Astrocyte of the hippocampus (primary cell): Measurements from ENCODE around the gene BRF1.
A peak's percentile ranks its signal among the peaks of the same experiment; 100 is the strongest.
"Not testable (repeated sequence)": the region's sequence is repeated elsewhere in the genome, so short reads cannot be mapped to it uniquely, and the experiment has no call there.

Source experiments
- DNase-seq: peaks from one replicate; pipeline ENCODE4 v3.0.0; 2011; ENCODE audit warnings: low read depth, low spot score

Gene BRF1

DNA sequence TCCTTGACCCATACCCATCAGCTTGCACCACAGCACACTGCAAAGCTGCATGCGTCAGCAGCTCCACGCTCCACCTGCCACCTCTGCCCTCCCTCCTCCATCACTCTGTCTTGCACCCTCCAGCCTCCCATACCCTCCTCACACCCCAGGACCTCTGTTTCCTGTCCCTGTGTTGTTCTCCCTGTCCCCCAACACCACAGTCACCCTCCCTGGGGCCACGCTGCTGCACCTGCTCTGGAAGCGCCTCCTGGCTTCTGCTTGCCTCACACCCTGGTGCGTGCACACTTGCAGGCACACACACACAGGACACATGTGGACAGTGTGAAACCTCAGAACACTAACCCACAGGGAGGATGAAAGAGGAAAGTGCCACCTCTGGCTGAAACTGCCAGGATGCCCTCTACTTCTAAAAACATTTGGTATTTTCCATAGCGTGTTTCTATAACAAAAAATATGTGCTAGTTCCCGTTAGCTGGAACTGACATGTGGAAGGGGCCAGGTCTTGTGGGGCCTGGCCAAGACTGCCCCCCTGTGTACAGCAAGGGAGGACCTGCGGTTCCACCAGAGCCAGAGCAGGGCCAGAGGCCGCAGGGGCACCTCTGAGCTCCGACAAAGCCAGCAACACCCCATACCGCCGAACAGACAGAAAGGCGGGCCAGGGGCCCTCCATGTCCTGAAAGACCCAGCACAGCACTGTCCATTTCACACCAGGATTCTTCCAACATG, 10.0 kb downstream of the BRF1 start:
- no peak for DNase-seq

GRCh38 chr14:105288936-105289335, 11.9 kb downstream of the BRF1 start:
- not testable (repeated sequence) for DNase-seq

DNA sequence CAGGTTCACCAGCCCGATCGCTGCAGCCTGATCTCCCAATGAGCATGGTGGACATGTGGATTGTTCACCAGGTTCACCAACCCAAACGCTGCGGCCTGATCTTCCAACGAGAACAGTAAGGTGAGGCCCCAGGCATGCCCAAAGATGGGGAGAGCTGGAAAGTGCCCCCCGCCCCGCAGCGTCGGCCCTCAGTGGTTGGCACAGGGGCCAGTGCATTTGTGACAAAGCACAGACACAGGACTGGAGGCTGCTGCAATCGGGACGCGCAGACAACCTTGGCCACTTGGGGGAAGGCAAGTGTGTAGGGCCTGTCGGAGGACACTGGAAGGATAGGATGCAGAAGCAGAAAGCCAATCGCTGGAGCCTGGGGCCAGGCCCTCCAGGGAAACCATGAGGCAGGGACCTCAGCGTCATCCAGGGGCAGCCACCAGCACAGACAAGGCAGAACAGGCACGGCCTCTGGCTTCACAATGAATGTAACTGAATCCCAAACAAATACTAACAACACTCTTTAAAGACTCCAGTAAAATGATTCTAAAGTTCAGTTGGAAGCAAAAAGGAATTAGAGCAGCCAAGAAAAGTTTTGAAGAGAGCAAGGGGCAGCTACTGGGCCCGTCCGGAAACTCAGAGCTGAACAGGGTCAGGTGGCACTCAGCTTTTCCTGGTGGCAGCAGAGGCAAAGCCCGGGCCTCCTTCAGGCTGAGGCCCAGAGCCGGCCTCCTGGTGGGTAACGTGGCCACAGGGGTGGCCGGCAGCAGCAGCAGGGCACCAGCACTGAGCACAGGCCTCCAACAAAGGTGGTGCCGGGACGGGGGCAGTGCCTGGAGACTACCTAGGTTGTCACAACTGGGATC, 13.3 kb downstream of the BRF1 start:
- DNase-seq: no peak

GRCh38 chr14:105286759-105287144, 14.0 kb downstream of the BRF1 start:
- DNase-seq: no peak

DNA sequence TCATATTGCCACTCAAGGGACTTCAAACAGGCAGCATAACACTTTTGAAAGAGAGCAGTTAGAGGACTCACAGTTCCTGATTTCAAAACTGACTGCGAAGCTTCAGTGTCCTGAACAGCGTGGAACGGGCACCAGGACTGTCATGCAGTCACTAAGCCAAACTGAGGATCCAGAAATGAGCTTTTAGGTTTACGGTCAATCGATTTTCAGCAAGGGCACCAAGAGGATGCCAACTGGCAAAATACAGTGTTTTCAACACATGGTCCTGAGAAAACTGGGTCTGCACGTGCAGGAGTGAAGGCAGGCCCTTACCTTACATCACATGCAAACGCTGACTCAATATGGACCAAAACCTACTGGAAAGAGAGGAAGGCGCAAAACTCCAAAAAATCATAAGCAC, 15.6 kb downstream of the BRF1 start:
- no peak for DNase-seq

DNA sequence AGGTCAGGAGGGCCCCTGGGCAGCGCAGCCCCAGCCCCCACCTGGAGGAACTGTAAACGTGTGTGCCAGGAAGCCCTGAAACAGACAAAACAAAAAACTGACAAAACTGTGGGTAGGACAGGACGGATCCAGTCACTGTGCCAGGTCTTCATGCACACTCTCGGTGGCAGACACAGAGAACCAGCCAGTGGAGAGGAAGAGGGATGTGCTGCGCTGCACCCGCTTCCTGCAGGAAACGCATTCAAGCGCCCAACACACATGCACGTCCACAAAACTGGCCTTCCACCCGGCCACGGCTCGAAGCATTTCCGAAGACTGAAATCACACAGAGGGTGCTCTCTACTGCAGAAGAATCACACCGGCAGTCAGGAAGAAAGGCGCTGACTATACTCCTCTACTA, 16.9 kb downstream of the BRF1 start:
- DNase-seq: no peak

DNA sequence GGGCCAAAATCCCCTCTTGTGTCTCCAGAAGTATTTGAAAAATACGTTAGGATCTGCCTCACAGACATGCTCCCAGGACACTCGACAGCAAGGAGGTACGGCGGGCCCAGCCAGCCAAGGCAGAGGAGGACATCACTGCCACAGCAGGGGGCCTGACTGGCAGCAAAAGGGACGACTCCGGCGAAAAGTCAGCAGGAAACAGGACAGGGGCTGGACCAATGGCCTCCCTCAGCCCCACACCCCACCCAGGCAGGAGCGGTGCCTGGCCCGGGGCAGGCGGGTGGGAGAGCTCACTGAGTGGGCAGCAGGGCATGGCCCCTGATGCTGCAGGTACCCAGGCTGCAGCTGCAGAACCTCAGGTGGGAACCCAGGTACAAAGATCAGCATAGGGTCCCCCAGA, 17.8 kb downstream of the BRF1 start:
- DNase-seq: no peak

GRCh38 chr14:105282098-105282725, 18.6 kb downstream of the BRF1 start:
- no peak for DNase-seq

GRCh38 chr14:105281371-105282097, 19.3 kb downstream of the BRF1 start:
- peak; percentile 81 for DNase-seq

- DNase-seq: no peak
Observed at GRCh38 chr14:105280525-105280924, 20.3 kb downstream of the BRF1 start.

- DNase-seq: no peak
Observed at GRCh38 chr14:105279642-105280361, 21.0 kb downstream of the BRF1 start.

DNA sequence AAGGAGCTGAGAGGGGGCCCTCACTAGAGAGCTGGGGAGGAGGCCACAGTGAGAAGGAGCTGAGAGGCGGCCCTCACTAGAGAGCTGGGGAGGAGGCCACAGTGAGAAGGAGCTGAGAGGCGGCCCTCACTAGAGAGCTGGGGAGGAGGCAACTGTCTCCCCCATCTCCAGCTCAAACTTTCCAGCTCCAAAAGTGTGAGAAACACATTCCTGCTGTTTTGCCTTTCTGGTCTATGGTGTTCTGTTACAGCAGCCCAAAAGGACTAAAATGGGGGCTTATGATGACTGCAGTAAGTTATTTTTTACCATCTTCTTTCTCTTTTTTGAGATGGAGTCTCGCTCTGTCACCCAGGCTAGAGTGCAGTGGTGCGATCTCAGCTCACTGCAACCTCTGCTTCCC, 23.4 kb downstream of the BRF1 start:
- DNase-seq: not testable (repeated sequence)

DNA sequence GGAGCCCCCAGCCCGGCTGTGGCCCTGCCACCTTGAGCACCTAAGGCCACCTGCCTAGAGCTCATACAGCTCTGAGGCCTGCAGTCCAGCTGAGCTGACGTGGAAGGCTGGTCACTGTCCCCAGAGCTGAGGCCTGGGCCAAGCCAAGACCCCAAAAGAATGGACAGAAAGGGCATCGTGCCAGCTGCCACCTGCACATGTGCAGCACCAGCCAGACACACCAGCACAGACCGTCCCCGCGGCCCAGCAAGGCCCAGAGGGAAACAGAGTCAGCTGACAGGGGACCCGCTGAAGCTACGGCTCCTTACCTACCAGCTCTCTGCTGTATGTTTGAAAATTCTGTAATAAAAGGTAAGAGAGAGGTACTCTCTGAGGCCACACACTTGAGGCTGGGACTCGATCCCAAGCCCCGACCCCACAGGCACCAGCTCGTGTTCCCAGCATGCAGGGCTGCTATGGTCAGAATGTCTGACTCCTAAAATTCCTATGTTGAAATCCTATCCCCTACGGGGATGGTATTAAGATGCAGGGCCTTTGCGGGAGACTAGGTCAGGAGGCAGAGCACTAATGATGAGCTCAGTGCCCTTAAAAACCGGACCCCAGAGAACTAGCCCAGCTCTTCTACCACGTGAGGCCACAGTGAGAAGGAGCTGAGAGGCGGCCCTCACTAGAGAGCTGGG, 25.4 kb downstream of the BRF1 start:
- peak; percentile 44 for DNase-seq

- DNase-seq: no peak
Observed at GRCh38 chr14:105274637-105275036, 26.2 kb downstream of the BRF1 start.

GRCh38 chr14:105273062-105273461, 27.7 kb downstream of the BRF1 start:
- no peak for DNase-seq

- DNase-seq: no peak
Observed at GRCh38 chr14:105272623-105273022, 28.2 kb downstream of the BRF1 start.

DNA sequence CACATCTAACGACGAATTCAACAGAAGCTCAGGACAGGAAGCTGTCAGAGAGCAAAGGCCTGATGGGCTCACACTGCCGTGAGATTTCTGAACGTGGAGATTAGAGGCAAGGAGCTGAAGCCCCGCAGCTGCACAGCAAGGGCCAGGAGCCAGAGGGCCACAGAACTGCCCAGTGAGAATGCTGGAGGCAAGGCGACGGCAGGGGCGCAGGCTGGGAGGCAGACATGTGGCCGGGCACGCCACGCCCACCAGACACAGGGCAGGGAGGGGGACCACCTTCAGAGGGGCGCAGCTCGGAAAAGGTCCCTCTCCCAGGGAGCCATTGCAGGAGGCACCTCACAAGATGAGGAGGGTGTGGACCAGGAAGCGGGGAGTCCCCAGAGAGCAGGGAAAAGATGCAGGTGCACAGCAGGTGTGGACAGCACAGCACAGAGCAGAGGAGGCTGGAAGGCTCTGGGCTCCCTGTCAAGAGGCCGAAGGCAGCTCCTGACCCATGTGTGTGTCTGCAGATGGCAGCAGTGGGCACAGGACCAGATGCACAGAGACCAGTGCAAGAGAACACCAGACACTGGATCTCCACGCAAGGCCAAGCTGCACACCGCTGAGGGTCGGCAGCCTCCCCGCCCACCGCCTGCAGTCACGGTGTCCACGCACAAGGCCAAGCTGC, 29.4 kb downstream of the BRF1 start:
- no peak for DNase-seq

DNA sequence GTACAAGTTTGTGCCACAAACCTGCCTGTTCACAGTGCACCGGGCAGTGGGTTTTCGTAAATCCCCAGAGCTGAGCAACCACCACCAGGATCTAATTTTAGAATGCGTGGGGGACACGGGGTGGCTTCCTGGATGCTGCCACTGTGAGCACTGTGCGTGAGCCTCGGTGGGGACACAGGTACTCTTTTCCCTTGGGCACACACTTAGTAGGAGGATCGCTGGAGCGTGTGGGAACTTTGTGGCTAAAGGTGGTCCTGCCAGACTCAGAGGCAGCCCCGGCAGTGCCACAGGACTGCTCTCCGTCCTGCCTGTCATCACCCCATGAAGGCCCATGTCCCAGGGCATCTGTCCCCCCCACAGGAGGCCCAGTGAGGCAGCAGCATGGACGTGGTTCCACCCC, 31.4 kb downstream of the BRF1 start:
- DNase-seq: no peak

DNA sequence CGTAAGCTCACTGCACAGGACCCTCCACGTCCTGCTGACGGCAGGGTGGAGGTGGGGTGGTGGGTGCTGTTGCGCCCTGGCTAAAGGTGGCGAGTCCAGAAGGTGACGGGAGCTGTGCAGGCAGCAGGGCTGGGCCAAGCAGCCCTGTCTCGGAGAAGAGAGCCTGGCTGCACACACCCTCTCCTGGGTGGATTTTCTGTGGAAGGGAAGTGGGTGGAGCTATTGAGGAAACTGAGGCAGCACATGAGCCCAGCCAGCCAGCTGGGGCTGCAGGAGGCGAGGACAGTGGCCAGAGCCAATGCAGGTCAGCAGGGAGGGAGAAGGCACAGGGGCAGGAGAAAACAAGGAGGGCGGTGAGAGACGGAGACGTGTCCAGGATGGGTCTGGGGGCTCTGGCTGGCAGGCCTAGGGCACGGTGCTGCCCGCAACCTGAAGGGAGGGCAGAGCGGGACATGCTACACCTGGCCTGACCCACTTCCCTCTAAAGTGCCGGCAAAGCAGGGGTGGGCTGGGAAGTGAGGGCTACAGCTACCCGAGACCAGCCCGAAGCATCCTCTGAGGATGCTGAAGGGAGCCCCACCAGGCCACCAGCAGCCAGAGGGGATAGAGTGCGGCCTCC, 32.0 kb downstream of the BRF1 start:
- no peak for DNase-seq
